Measurements from ENCODE around the gene RNF31.

RNF31 gene

GRCh38 chr14:24136684-24137528 lies 10.4 kb upstream of the RNF31 start:
- Histone ChIP-seq H3K4me1 (ENCODE audit: control insufficient read depth in 5 of 5, insufficient read depth in 5 of 5, low read length in 5 of 5) (peaks cover 2 to 56% (median 33%) of the 10 kb centered on the region in 5 donors), H3K4me3 (ENCODE audit: low read depth in 1 of 5, low read length in 5 of 5) (peak overlapping the region; percentile 73 to 91 (median 83)), H3K27ac (ENCODE audit: low read depth, low read length) (peak overlapping the region; percentile 62), H3K9me3 (ENCODE audit: control insufficient read depth in 5 of 5, low read length in 5 of 5) (no peaks in the 10 kb centered on the region), H3K9ac (ENCODE audit: low read length in 5 of 5) (peak overlapping the region in 4 of 5 donors; percentile 78 to 92 (median 86)), H3K27me3 (ENCODE audit: control insufficient read depth in 5 of 5, insufficient read depth in 4 of 5, low read length in 5 of 5) (no peaks in the 10 kb centered on the region), H3K36me3 (ENCODE audit: control insufficient read depth in 5 of 5, insufficient read depth in 5 of 5, low read length in 5 of 5) (peaks cover 0 to 24% (median 20%) of the 10 kb centered on the region in 5 donors)

- peak overlapping the region in 1 of 5 donors; percentile 86 for H3K9ac ChIP-seq (ENCODE audit: low read length in 5 of 5)
- peak overlapping the region; percentile 62 for H3K27ac ChIP-seq (ENCODE audit: low read depth, low read length)
- peaks cover 0 to 24% (median 20%) of the 10 kb centered on the region in 5 donors for H3K36me3 ChIP-seq (ENCODE audit: control insufficient read depth in 5 of 5, insufficient read depth in 5 of 5, low read length in 5 of 5)
- H3K4me1 ChIP-seq (ENCODE audit: control insufficient read depth in 5 of 5, insufficient read depth in 5 of 5, low read length in 5 of 5), result peaks cover 3 to 51% (median 36%) of the 10 kb centered on the region in 5 donors
- H3K4me3 ChIP-seq (ENCODE audit: low read depth in 1 of 5, low read length in 5 of 5), result no peak overlapping the region
- no peaks in the 10 kb centered on the region for H3K9me3 ChIP-seq (ENCODE audit: control insufficient read depth in 5 of 5, low read length in 5 of 5)
- no peaks in the 10 kb centered on the region for H3K27me3 ChIP-seq (ENCODE audit: control insufficient read depth in 5 of 5, insufficient read depth in 4 of 5, low read length in 5 of 5)
Observed at GRCh38 chr14:24137529-24138395, 9.5 kb upstream of the RNF31 start.

- Histone ChIP-seq H3K36me3 (ENCODE audit: control insufficient read depth in 5 of 5, insufficient read depth in 5 of 5, low read length in 5 of 5) (peaks cover 0 to 29% (median 22%) of the 10 kb centered on the region in 5 donors), H3K4me3 (ENCODE audit: low read depth in 1 of 5, low read length in 5 of 5) (no peak overlapping the region), H3K27ac (ENCODE audit: low read depth, low read length) (peak overlapping the region; percentile 23), H3K27me3 (ENCODE audit: control insufficient read depth in 5 of 5, insufficient read depth in 4 of 5, low read length in 5 of 5) (no peaks in the 10 kb centered on the region), H3K4me1 (ENCODE audit: control insufficient read depth in 5 of 5, insufficient read depth in 5 of 5, low read length in 5 of 5) (peaks cover 3 to 51% (median 36%) of the 10 kb centered on the region in 5 donors), H3K9ac (ENCODE audit: low read length in 5 of 5) (peak overlapping the region in 1 of 5 donors; percentile 31), H3K9me3 (ENCODE audit: control insufficient read depth in 5 of 5, low read length in 5 of 5) (no peaks in the 10 kb centered on the region)
Observed at GRCh38 chr14:24138396-24139271, 8.7 kb upstream of the RNF31 start.

- Histone ChIP-seq H3K27ac (ENCODE audit: low read depth, low read length) (peak overlapping the region; percentile 23), H3K4me1 (ENCODE audit: control insufficient read depth in 5 of 5, insufficient read depth in 5 of 5, low read length in 5 of 5) (peaks cover 3 to 51% (median 36%) of the 10 kb centered on the region in 5 donors), H3K9me3 (ENCODE audit: control insufficient read depth in 5 of 5, low read length in 5 of 5) (no peaks in the 10 kb centered on the region), H3K36me3 (ENCODE audit: control insufficient read depth in 5 of 5, insufficient read depth in 5 of 5, low read length in 5 of 5) (peaks cover 0 to 35% (median 24%) of the 10 kb centered on the region in 5 donors), H3K27me3 (ENCODE audit: control insufficient read depth in 5 of 5, insufficient read depth in 4 of 5, low read length in 5 of 5) (no peaks in the 10 kb centered on the region), H3K4me3 (ENCODE audit: low read depth in 1 of 5, low read length in 5 of 5) (no peak overlapping the region), H3K9ac (ENCODE audit: low read length in 5 of 5) (no peak overlapping the region)
Observed at GRCh38 chr14:24139272-24139934, 7.9 kb upstream of the RNF31 start.

GRCh38 chr14:24141097-24141880 lies 6.0 kb upstream of the RNF31 start, which contains the start of gene EMC9:
Gene EMC9, minus strand, starts transcription at chr14:24141591. Its CDS starts 287 bp downstream, at chr14:24141304.
- Histone ChIP-seq H3K4me3 (ENCODE audit: low read depth in 1 of 5, low read length in 5 of 5) (peak within 1 kb of the TSS; percentile 72 to 97 (median 91)), H3K27ac (ENCODE audit: low read depth, low read length) (peak within 1 kb of the TSS; percentile 84), H3K36me3 (ENCODE audit: control insufficient read depth in 5 of 5, insufficient read depth in 5 of 5, low read length in 5 of 5) (peaks cover 0 to 39% (median 24%) of the 10 kb centered on the region in 5 donors), H3K4me1 (ENCODE audit: control insufficient read depth in 5 of 5, insufficient read depth in 5 of 5, low read length in 5 of 5) (peaks cover 7 to 58% (median 42%) of the 10 kb centered on the region in 5 donors), H3K27me3 (ENCODE audit: control insufficient read depth in 5 of 5, insufficient read depth in 4 of 5, low read length in 5 of 5) (no peaks in the 10 kb centered on the region), H3K9me3 (ENCODE audit: control insufficient read depth in 5 of 5, low read length in 5 of 5) (no peaks in the 10 kb centered on the region), H3K9ac (ENCODE audit: low read length in 5 of 5) (peak within 1 kb of the TSS in 4 of 5 donors; percentile 56 to 92 (median 82))

- no peak overlapping the region for H3K9ac ChIP-seq (ENCODE audit: low read length in 5 of 5)
- no peaks in the 10 kb centered on the region for H3K27me3 ChIP-seq (ENCODE audit: control insufficient read depth in 5 of 5, insufficient read depth in 4 of 5, low read length in 5 of 5)
- peaks cover 0 to 27% (median 12%) of the 10 kb centered on the region in 5 donors for H3K36me3 ChIP-seq (ENCODE audit: control insufficient read depth in 5 of 5, insufficient read depth in 5 of 5, low read length in 5 of 5)
- H3K27ac ChIP-seq (ENCODE audit: low read depth, low read length), result no peak overlapping the region
- no peak overlapping the region for H3K4me3 ChIP-seq (ENCODE audit: low read depth in 1 of 5, low read length in 5 of 5)
- peaks cover 13 to 50% (median 44%) of the 10 kb centered on the region in 5 donors for H3K4me1 ChIP-seq (ENCODE audit: control insufficient read depth in 5 of 5, insufficient read depth in 5 of 5, low read length in 5 of 5)
- no peaks in the 10 kb centered on the region for H3K9me3 ChIP-seq (ENCODE audit: control insufficient read depth in 5 of 5, low read length in 5 of 5)
Observed at GRCh38 chr14:24143511-24143910, 3.8 kb upstream of the RNF31 start.

GRCh38 chr14:24144451-24144850 lies 2.8 kb upstream of the RNF31 start:
- no peak overlapping the region for H3K9ac ChIP-seq (ENCODE audit: low read length in 5 of 5)
- H3K27ac ChIP-seq (ENCODE audit: low read depth, low read length), result no peak overlapping the region
- no peaks in the 10 kb centered on the region for H3K27me3 ChIP-seq (ENCODE audit: control insufficient read depth in 5 of 5, insufficient read depth in 4 of 5, low read length in 5 of 5)
- peaks cover 13 to 49% (median 45%) of the 10 kb centered on the region in 5 donors for H3K4me1 ChIP-seq (ENCODE audit: control insufficient read depth in 5 of 5, insufficient read depth in 5 of 5, low read length in 5 of 5)
- peaks cover 0 to 26% (median 8%) of the 10 kb centered on the region in 5 donors for H3K36me3 ChIP-seq (ENCODE audit: control insufficient read depth in 5 of 5, insufficient read depth in 5 of 5, low read length in 5 of 5)
- H3K9me3 ChIP-seq (ENCODE audit: control insufficient read depth in 5 of 5, low read length in 5 of 5), result no peaks in the 10 kb centered on the region
- no peak overlapping the region for H3K4me3 ChIP-seq (ENCODE audit: low read depth in 1 of 5, low read length in 5 of 5)

- Histone ChIP-seq H3K27me3 (ENCODE audit: control insufficient read depth in 5 of 5, insufficient read depth in 4 of 5, low read length in 5 of 5) (no peaks in the 10 kb centered on the region), H3K4me3 (ENCODE audit: low read depth in 1 of 5, low read length in 5 of 5) (peak overlapping the region in 1 of 5 donors; percentile 25), H3K4me1 (ENCODE audit: control insufficient read depth in 5 of 5, insufficient read depth in 5 of 5, low read length in 5 of 5) (peaks cover 13 to 46% (median 42%) of the 10 kb centered on the region in 5 donors), H3K9me3 (ENCODE audit: control insufficient read depth in 5 of 5, low read length in 5 of 5) (no peaks in the 10 kb centered on the region), H3K36me3 (ENCODE audit: control insufficient read depth in 5 of 5, insufficient read depth in 5 of 5, low read length in 5 of 5) (peaks cover 2 to 32% (median 15%) of the 10 kb centered on the region in 5 donors), H3K27ac (ENCODE audit: low read depth, low read length) (peak overlapping the region; percentile 98), H3K9ac (ENCODE audit: low read length in 5 of 5) (peak overlapping the region in 1 of 5 donors; percentile 87)
Observed at GRCh38 chr14:24145219-24145618, 2.1 kb upstream of the RNF31 start.

Measured in subcutaneous abdominal adipose tissue (tissue), 5 donors.